ENCODE data around the gene ATG3. TPM values are rescaled to one million over a fixed set of nuclear protein-coding genes. Genes with fewer than 3 reads are reported as not detected.
A peak's percentile ranks its signal among the peaks of the same experiment; 100 is the strongest.
"Not testable (repeated sequence)": the region's sequence is repeated elsewhere in the genome, so short reads cannot be mapped to it uniquely, and the experiment has no call there.

Gene ATG3
- total RNA-seq, 2 donors from 2014 or later: 34.6 to 65.3 TPM

DNA sequence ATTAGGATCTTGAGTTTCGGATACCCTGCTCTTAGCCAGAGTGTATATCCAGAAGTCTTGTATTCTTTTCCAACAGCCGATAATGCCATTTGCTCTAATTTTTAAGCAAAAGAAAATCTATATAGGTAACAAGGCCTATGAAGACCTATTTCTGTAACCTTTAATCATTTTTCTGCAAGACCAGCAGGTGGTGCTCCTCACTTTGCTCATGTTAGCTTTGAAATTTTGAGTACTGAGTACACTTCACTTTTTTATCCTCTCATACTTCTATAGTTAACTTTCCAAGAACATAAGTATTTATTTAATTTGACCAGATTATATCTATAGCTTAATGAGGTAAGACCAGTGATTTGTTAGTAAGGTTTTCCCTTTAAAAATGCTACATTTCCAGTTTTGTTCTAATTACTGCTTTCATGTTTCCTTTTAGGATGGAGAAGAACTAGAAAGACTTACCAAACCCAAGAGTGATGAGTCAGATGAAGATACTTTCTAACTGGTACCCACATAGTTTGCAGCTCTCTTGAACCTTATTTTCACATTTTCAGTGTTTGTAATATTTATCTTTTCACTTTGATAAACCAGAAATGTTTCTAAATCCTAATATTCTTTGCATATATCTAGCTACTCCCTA is 20.6 kb upstream of the ATG3 start:
- ATAC-seq (replicated peaks): peak; percentile 66
- peaks cover 6% of the 10 kb centered on the region for H3K4me1 Mint-ChIP-seq
- H3K9me3 Mint-ChIP-seq: no peaks in the 10 kb centered on the region
- H3K4me3 Mint-ChIP-seq: no peak overlapping the region
- no peaks in the 10 kb centered on the region for H3K27me3 Mint-ChIP-seq
- H3K27ac Mint-ChIP-seq: no peak overlapping the region
- peaks cover 80% of the 10 kb centered on the region for H3K36me3 Mint-ChIP-seq (ENCODE audit: low read depth)

DNA sequence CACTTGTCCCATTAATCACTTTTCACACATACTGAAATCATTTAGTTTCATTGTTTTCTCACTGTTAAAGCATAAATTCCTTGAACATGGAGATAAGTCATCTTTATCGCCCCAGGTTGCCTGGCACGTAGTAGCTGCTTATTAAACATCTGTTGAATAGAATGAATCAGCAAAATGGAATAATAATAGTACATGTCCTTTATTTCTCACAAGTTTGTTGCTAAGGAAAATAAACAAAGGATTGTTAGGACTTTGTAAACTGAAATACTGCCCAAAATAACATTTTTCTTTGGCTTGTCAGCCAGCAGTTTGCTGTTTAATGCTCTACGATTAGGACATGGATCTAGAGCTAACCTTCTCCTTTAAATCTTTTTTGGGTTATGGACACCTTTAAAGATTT is 17.9 kb upstream of the ATG3 start:
- no peaks in the 10 kb centered on the region for H3K9me3 Mint-ChIP-seq
- H3K4me1 Mint-ChIP-seq: peaks cover 9% of the 10 kb centered on the region
- H3K4me3 Mint-ChIP-seq: no peak overlapping the region
- no peaks in the 10 kb centered on the region for H3K27me3 Mint-ChIP-seq
- ATAC-seq (replicated peaks): no peak
- peaks cover 62% of the 10 kb centered on the region for H3K36me3 Mint-ChIP-seq (ENCODE audit: low read depth)
- no peak overlapping the region for H3K27ac Mint-ChIP-seq

DNA sequence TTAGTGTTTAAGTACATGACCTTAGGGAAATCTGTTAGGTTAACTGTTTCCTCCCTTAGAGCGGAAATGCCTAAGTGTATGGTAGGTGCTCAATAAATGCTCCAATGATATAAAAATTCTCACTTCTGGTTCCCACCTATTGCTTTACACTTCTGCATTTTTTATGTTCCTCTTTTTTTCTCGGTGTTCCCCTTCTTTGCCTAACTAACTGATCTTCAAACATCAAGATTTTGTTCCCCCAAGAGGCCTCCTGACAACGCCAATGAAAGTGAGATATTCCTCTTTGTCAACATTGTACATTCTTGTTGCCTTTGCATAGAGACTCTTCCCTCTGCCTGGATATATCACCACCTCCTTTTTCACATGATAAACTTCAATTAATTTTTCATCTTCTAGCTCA is 17.5 kb upstream of the ATG3 start:
- Mint-ChIP-seq H3K4me3 (no peak overlapping the region), H3K9me3 (no peaks in the 10 kb centered on the region), H3K4me1 (peaks cover 9% of the 10 kb centered on the region), H3K27ac (no peak overlapping the region), H3K36me3 (ENCODE audit: low read depth) (peaks cover 59% of the 10 kb centered on the region), H3K27me3 (no peaks in the 10 kb centered on the region)
- ATAC-seq (replicated peaks): no peak

DNA sequence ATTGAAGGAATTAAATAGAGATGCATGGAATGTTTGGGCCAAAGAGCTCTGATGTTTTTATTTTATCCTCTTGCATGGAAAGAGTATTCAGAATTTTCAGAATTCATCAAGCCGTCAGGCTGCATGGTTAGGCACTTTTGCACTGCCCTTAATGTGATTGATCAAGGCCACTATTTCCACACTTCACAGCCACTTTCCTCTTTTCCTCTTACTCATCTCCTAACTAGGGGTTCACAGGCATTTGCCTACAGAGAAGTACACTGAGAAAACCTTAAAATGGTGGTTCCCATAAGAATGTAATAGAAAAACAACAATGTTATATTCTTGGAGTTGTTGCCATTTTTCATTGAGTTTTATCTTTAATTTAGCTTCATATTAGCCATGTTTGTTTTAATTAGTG is 10.9 kb upstream of the ATG3 start:
- Mint-ChIP-seq H3K36me3 (ENCODE audit: low read depth) (peaks cover 55% of the 10 kb centered on the region), H3K9me3 (no peaks in the 10 kb centered on the region)

DNA sequence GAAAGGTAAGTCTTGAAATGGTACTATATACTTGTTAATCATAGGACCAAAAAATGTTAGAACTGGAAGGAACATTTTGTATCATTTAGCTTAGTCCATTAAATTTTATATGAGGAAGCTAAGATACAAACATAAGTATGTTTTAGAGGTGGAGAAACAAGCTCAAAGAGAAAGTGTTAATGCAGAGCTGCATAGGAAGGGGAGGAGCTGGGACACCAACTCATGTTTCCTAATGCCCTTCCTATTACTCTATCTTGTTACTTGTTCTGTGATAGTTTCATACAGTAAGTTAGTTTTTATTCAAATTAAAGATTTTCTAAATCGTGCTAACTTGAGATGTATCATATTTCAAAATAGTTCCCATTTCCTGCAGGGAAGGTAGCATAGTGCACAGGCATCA is 7.5 kb upstream of the ATG3 start:
- Mint-ChIP-seq H3K9me3 (no peaks in the 10 kb centered on the region), H3K27me3 (no peaks in the 10 kb centered on the region), H3K36me3 (ENCODE audit: low read depth) (peaks cover 66% of the 10 kb centered on the region), H3K4me1 (peaks cover 21% of the 10 kb centered on the region), H3K27ac (no peak overlapping the region), H3K4me3 (no peak overlapping the region)
- no peak for ATAC-seq (replicated peaks)

More for the DNA sequence above, 10.9 kb upstream of the ATG3 start:
- peak overlapping the region; percentile 47 for H3K27ac Mint-ChIP-seq
- no peaks in the 10 kb centered on the region for H3K27me3 Mint-ChIP-seq
- ATAC-seq (replicated peaks): no peak
- no peak overlapping the region for H3K4me3 Mint-ChIP-seq
- peaks cover 8% of the 10 kb centered on the region for H3K4me1 Mint-ChIP-seq

DNA sequence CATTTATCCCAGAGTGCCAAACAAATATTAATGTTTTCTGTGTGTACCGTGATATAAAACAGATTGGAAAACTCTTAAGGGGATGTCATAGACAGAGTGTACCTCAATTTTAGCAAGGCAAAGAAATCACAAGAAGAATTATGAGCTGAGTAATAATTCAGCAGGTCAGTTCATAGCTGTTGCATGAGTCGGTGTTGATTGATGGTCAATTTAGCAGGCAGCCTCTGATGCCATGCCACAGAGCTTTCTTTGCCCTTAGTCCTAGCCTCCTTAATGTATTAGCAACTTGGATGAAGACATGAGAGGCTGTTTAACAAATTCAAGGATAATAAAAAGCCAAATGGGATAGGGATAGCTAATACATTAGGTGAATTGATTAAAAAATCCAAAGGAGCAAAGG is 6.9 kb upstream of the ATG3 start:
- no peak for ATAC-seq (replicated peaks)
- Mint-ChIP-seq H3K27me3 (no peaks in the 10 kb centered on the region), H3K4me1 (peaks cover 21% of the 10 kb centered on the region), H3K9me3 (no peaks in the 10 kb centered on the region), H3K36me3 (ENCODE audit: low read depth) (peaks cover 60% of the 10 kb centered on the region), H3K4me3 (no peak overlapping the region), H3K27ac (no peak overlapping the region)

DNA sequence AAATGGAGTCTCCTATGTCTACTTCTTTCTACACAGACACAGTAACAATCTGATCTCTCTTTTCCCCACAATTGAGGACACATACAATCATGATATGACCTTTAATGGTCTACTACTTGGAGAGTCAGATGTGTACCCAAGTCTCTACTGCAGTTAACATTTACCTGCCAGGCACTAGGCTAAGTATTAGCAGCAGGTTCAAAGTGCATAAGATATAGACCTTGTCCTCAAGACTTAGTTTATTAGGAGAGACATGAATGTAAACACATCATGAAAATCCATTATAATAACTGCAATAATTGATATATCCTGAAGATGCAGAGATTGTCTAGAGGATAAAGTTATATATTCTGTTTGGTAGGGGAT is 3.2 kb upstream of the ATG3 start:
- ATAC-seq (replicated peaks): no peak
- peaks cover 22% of the 10 kb centered on the region for H3K4me1 Mint-ChIP-seq
- H3K9me3 Mint-ChIP-seq: no peaks in the 10 kb centered on the region
- no peaks in the 10 kb centered on the region for H3K27me3 Mint-ChIP-seq
- H3K27ac Mint-ChIP-seq: peak overlapping the region; percentile 17
- H3K36me3 Mint-ChIP-seq (ENCODE audit: low read depth): peaks cover 49% of the 10 kb centered on the region
- H3K4me3 Mint-ChIP-seq: no peak overlapping the region

DNA sequence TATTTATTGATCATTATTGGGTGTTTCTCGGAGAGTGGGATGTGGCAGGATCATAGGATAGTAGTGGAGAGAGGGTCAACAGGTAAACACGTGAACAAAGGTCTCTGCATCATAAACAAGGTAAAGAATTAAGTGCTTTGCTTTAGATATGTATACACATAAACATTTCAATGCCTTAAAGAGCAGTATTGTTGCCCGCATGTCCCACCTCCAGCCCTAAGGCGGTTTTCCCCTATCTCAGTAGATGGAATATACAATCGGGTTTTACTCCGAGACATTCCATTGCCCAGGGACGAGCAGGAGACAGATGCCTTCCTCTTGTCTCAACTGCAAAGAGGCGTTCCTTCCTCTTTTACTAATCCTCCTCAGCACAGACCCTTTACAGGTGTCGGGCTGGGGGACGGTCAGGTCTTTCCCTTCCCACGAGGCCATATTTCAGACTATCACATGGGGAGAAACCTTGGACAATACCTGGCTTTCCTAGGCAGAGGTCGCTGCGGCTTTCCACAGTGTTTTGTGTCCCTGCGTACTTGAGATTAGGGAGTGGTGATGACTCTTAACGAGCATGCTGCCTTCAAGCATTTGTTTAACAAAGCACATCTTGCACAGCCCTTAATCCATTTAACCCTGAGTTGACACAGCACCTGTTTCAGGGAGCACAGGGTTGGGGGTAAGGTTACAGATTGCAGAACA is 2.6 kb upstream of the ATG3 start:
- Mint-ChIP-seq H3K36me3 (ENCODE audit: low read depth) (peaks cover 49% of the 10 kb centered on the region), H3K27ac (peak overlapping the region; percentile 36), H3K4me1 (peaks cover 28% of the 10 kb centered on the region)
- H3K4me3 Mint-ChIP-seq; H3K27me3 Mint-ChIP-seq; H3K9me3 Mint-ChIP-seq; ATAC-seq (replicated peaks): not testable (repeated sequence)

DNA sequence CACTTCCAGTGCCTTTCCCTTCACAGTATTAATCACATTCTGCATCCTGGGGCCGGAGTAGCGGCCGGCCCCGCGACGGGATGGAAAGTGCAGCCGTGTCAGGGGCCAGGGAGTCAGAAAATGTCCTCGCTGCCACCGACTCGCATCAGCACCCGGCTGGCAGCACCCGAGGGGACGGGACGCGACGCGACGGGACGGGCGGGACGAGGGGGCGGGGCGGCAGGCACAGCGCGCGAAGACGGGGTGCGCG is 353 bp downstream of the ATG3 start:
- H3K4me1 Mint-ChIP-seq: peaks cover 31% of the 10 kb centered on the region
- H3K36me3 Mint-ChIP-seq (ENCODE audit: low read depth): peaks cover 67% of the 10 kb centered on the region
- H3K9me3 Mint-ChIP-seq: no peaks in the 10 kb centered on the region
- H3K27ac Mint-ChIP-seq: peak overlapping the region; percentile 97
- ATAC-seq (replicated peaks): peak; percentile 64
- no peaks in the 10 kb centered on the region for H3K27me3 Mint-ChIP-seq
- peak overlapping the region; percentile 97 for H3K4me3 Mint-ChIP-seq

DNA sequence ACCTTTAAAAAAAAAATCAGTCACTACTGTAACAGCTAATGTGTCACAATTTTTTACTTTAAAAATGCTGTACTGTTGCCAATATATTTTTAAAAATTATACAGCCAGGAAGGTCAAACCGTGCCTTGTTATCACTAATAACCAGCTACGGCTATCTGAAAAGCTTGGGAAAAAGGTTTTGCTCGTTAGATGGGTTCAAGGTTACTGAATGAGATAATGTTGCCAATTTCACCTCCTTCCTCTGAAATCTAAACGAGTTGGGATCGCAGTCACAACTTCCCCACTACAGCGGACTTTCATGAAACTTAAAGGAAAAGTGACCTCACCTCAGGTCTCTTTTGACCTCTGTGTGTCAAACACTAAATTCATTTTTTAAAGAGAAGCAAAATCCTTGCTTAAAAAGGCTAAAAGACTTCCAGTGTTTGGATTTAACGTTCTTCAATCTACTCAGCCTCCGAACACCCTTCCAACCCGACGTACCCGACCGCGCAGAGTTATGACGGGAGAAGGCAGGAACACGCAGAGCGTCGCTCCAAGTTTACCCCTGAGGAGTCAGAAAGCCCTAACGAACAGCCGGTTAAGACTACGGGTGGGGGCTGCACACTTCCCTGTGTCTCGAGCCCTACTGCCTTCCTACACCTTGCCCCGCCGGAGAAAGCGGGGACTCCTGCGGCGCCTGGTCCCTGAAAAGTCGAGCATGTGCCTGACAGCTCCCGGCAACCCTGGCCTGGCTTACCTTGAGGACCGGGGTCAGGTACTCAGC is 860 bp downstream of the ATG3 start:
- Mint-ChIP-seq H3K27ac (peak overlapping the region; percentile 97), H3K27me3 (no peaks in the 10 kb centered on the region), H3K36me3 (ENCODE audit: low read depth) (peaks cover 65% of the 10 kb centered on the region), H3K4me3 (peak overlapping the region; percentile 97), H3K9me3 (no peaks in the 10 kb centered on the region), H3K4me1 (peaks cover 29% of the 10 kb centered on the region)
- peak; percentile 38 for ATAC-seq (replicated peaks)

DNA sequence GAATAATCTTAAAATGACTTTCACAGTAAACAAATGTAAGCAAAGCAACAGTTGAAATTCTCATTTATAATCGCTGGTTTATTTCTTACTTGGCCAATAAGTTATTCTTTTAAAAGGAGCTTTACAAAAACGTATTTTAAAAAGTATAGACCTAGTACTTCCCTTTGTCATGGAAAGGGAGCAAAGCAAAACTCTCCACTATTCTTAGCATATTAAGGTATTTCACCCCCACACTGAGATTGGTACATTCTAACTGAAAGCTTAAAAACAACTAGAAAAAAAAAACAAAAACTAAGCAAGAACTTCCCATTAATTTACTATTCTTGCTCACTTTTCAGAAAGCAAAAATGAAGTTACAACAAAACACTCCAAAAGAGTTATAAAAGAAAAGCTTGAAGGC is 1.5 kb downstream of the ATG3 start:
- Mint-ChIP-seq H3K4me1 (peaks cover 31% of the 10 kb centered on the region), H3K36me3 (ENCODE audit: low read depth) (peaks cover 65% of the 10 kb centered on the region), H3K9me3 (no peaks in the 10 kb centered on the region), H3K27me3 (no peaks in the 10 kb centered on the region), H3K27ac (peak overlapping the region; percentile 97), H3K4me3 (peak overlapping the region; percentile 97)
- no peak for ATAC-seq (replicated peaks)

DNA sequence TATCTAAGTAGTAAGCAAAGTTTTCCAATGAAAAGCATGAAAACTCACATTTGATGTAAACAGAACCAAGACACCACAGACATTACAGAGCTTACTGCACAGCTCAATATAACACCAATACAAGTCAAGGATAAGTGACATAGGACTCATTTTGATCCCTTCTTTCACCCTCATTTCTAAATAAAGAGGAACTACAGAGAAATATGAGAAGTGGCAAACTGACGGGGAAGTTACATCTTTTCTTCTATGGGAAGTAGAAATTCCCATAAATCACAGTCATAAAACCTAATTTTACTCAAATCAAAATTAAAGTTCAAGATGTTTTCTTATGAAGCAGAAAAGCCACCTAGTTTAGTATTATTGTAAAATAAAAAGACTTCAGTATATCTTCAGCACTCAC is 3.8 kb downstream of the ATG3 start:
- Mint-ChIP-seq H3K9me3 (no peaks in the 10 kb centered on the region), H3K27ac (no peak overlapping the region), H3K4me1 (peaks cover 33% of the 10 kb centered on the region), H3K4me3 (no peak overlapping the region), H3K27me3 (no peaks in the 10 kb centered on the region), H3K36me3 (ENCODE audit: low read depth) (peaks cover 71% of the 10 kb centered on the region)
- no peak for ATAC-seq (replicated peaks)

DNA sequence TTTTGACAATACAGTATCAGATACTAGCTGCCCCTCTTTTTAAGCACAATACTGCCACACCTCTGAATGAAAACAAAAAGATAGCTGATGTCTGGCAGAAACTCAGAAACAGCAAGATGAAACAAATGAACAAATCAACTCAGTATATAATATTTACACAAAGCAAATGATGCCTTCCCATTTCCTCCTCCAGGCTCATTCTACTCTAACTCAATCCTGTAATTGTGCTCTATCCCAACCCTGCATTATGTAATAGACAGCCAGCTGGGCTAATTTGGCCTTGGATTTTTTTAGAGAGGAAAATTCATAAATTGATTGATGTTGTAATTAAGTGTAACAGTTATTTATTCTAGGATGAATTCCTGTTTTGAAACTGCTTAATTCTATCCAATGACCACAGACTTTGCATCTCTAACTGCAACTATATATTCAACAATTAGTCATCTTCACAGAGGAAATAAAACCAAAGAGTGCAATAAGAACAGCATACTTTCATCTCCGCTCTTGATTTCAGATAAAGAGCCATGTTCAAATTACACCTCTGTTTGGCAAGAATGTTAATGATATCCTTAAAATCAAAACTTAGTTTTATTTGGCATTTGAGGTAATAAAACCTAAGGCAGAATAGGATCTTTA is 6.1 kb downstream of the ATG3 start:
- ATAC-seq (replicated peaks): peak; percentile 34

DNA sequence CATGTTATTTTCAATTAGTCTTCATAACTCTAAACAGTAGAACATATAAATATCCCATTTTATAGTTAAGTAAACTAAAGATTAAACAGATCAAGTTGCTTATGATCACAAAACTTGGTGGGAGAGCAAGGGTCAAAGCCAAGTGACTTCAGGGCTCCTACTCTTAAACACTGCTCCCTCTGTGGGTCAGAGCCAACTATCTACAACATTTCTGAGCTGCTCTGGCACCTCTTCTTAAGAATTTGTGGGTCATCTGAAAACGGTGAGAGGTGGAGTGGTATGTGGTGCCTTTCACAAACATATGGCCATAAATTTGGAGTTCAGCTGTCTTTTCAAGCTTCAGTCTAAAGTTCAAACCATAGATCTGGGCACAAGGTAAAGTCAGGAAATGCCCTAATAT is 10.9 kb downstream of the ATG3 start:
- H3K27ac Mint-ChIP-seq: peak overlapping the region; percentile 13
- H3K9me3 Mint-ChIP-seq: no peaks in the 10 kb centered on the region
- H3K4me1 Mint-ChIP-seq: peaks cover 12% of the 10 kb centered on the region
- no peak for ATAC-seq (replicated peaks)
- no peaks in the 10 kb centered on the region for H3K27me3 Mint-ChIP-seq
- no peak overlapping the region for H3K4me3 Mint-ChIP-seq
- H3K36me3 Mint-ChIP-seq (ENCODE audit: low read depth): peaks cover 81% of the 10 kb centered on the region

More for the DNA sequence above, 6.1 kb downstream of the ATG3 start:
- no peaks in the 10 kb centered on the region for H3K9me3 Mint-ChIP-seq
- peaks cover 76% of the 10 kb centered on the region for H3K36me3 Mint-ChIP-seq (ENCODE audit: low read depth)
- H3K4me3 Mint-ChIP-seq: peak overlapping the region; percentile 42
- peak overlapping the region; percentile 57 for H3K27ac Mint-ChIP-seq
- H3K27me3 Mint-ChIP-seq: no peaks in the 10 kb centered on the region
- peaks cover 33% of the 10 kb centered on the region for H3K4me1 Mint-ChIP-seq

Measured in activated T-helper 17 cell treated with anti-CD3 and anti-CD28 coated beads, Interleukin-2, amount 50 U/mL, for 72 hours (primary cell).